ENCODE data around the gene PDSS2. TPM values are rescaled to one million over a fixed set of nuclear protein-coding genes. Genes with fewer than 3 reads are reported as not detected.

The PDSS2 gene
- total RNA-seq, 1 experiment from 2014 or later, result 17.7 TPM

DNA sequence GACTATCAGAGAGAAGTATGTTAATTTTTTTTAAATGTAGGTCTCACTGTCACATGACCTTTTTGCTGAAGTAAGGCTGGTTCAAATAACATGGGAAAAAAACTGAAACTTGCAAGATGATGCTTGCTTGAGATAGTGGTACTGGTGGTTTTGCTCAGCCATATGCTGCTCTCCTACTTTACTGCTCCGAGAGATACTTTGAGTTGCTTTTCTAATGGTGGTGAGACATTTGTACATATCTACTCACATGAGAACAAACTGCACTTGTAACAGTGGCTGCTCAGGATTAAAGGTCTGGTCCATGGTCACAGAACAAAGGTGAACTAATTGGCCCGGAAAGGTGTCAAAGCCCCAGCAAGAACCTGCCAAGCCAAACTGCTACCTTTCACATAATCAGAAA is 237.8 kb downstream of the PDSS2 start:
- no peak for TF ChIP-seq SIN3A (IDR thresholded peaks at IDR 0.05; ENCODE audit: borderline replicate concordance, insufficient read depth, low read depth, low read length)
- TF ChIP-seq, protein P1, sequence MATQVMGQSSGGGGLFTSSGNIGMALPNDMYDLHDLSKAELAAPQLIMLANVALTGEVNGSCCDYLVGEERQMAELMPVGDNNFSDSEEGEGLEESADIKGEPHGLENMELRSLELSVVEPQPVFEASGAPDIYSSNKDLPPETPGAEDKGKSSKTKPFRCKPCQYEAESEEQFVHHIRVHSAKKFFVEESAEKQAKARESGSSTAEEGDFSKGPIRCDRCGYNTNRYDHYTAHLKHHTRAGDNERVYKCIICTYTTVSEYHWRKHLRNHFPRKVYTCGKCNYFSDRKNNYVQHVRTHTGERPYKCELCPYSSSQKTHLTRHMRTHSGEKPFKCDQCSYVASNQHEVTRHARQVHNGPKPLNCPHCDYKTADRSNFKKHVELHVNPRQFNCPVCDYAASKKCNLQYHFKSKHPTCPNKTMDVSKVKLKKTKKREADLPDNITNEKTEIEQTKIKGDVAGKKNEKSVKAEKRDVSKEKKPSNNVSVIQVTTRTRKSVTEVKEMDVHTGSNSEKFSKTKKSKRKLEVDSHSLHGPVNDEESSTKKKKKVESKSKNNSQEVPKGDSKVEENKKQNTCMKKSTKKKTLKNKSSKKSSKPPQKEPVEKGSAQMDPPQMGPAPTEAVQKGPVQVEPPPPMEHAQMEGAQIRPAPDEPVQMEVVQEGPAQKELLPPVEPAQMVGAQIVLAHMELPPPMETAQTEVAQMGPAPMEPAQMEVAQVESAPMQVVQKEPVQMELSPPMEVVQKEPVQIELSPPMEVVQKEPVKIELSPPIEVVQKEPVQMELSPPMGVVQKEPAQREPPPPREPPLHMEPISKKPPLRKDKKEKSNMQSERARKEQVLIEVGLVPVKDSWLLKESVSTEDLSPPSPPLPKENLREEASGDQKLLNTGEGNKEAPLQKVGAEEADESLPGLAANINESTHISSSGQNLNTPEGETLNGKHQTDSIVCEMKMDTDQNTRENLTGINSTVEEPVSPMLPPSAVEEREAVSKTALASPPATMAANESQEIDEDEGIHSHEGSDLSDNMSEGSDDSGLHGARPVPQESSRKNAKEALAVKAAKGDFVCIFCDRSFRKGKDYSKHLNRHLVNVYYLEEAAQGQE (IDR thresholded peaks at IDR 0.05; ENCODE audit: insufficient read depth in 1 of 2, low read depth in 2 of 2, low read length in 1 of 2), result no peak
- TF ChIP-seq, protein P2, sequence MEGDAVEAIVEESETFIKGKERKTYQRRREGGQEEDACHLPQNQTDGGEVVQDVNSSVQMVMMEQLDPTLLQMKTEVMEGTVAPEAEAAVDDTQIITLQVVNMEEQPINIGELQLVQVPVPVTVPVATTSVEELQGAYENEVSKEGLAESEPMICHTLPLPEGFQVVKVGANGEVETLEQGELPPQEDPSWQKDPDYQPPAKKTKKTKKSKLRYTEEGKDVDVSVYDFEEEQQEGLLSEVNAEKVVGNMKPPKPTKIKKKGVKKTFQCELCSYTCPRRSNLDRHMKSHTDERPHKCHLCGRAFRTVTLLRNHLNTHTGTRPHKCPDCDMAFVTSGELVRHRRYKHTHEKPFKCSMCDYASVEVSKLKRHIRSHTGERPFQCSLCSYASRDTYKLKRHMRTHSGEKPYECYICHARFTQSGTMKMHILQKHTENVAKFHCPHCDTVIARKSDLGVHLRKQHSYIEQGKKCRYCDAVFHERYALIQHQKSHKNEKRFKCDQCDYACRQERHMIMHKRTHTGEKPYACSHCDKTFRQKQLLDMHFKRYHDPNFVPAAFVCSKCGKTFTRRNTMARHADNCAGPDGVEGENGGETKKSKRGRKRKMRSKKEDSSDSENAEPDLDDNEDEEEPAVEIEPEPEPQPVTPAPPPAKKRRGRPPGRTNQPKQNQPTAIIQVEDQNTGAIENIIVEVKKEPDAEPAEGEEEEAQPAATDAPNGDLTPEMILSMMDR (IDR thresholded peaks at IDR 0.05), result no peak
- TF ChIP-seq TCF7L2 (IDR thresholded peaks at IDR 0.05; ENCODE audit: low read depth, low read length), result no peak
- TF ChIP-seq POLR2AphosphoS5 (IDR thresholded peaks at IDR 0.05; ENCODE audit: low read depth, low read length), result no peak
- BruUV-seq (replicated peaks), result no TSS peak
- ATAC-seq, result no peak
- DNase-seq (ENCODE audit: low read depth, low spot score), result no peak
- no peaks in the 10 kb centered on the region for H3K27me3 ChIP-seq (ENCODE audit: control insufficient read depth, insufficient read depth, low read length)
- intact Hi-C loops (cut with micrococcal nuclease; ENCODE audit: unreplicated experiment), result no loop called here
- POLR2A ChIA-PET, result no interaction called here
- H3K36me3 ChIP-seq (ENCODE audit: control insufficient read depth, insufficient read depth, low read length), result no peaks in the 10 kb centered on the region
- CTCF ChIA-PET, result no interaction called here
- H3K4me3 ChIP-seq (ENCODE audit: low read depth in 2 of 2, low read length in 2 of 2), result no peak overlapping the region
- H3K27ac ChIP-seq (ENCODE audit: low read length), result no peak overlapping the region
- in situ Hi-C loops (cut with HindIII; ENCODE audit: low pct_unique_long_range_greater_than_20kb, low sequenced_read_pairs), result no loop called here
- no peaks in the 10 kb centered on the region for H3K4me1 ChIP-seq (ENCODE audit: control insufficient read depth, insufficient read depth, low read length)
- H3K9me3 ChIP-seq (ENCODE audit: control insufficient read depth, insufficient read depth, low read depth, low read length), result no peaks in the 10 kb centered on the region

DNA sequence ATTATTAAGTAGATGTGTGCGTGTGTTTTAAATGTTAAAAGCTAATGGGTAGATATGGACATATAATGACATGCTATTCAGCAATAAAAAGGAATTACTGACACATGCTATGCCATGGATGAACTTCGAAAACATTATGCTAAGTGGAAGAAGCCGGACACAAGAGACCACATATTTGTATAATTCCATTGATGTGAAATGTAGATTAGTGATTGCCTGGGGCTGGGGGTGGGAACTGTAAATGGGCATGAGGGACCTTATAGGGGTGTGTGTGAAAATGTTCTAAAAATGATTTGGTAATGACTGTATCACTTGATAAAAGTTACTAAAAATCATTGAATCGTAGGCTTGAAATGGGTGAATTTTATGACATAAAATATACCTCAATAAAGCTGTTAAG is 239.5 kb downstream of the PDSS2 start:
- H3K4me3 ChIP-seq (ENCODE audit: low read depth in 2 of 2, low read length in 2 of 2), result no peak overlapping the region
- no peaks in the 10 kb centered on the region for H3K9me3 ChIP-seq (ENCODE audit: control insufficient read depth, insufficient read depth, low read depth, low read length)
- TF ChIP-seq, protein P1 (IDR thresholded peaks at IDR 0.05; ENCODE audit: insufficient read depth in 1 of 2, low read depth in 2 of 2, low read length in 1 of 2), result no peak
- TF ChIP-seq, protein P2 (IDR thresholded peaks at IDR 0.05), result no peak
- TF ChIP-seq SIN3A (IDR thresholded peaks at IDR 0.05; ENCODE audit: borderline replicate concordance, insufficient read depth, low read depth, low read length) (no peak), POLR2AphosphoS5 (IDR thresholded peaks at IDR 0.05; ENCODE audit: low read depth, low read length) (no peak), TCF7L2 (IDR thresholded peaks at IDR 0.05; ENCODE audit: low read depth, low read length) (no peak)
- H3K4me1 ChIP-seq (ENCODE audit: control insufficient read depth, insufficient read depth, low read length), result no peaks in the 10 kb centered on the region
- no peak for DNase-seq (ENCODE audit: low read depth, low spot score)
- no peaks in the 10 kb centered on the region for H3K36me3 ChIP-seq (ENCODE audit: control insufficient read depth, insufficient read depth, low read length)
- H3K27me3 ChIP-seq (ENCODE audit: control insufficient read depth, insufficient read depth, low read length), result no peaks in the 10 kb centered on the region
- in situ Hi-C loops (cut with HindIII; ENCODE audit: low pct_unique_long_range_greater_than_20kb, low sequenced_read_pairs) (no loop called here), intact Hi-C loops (cut with micrococcal nuclease; ENCODE audit: unreplicated experiment) (no loop called here)
- no peak for ATAC-seq
- POLR2A ChIA-PET, result no interaction called here
- H3K27ac ChIP-seq (ENCODE audit: low read length), result no peak overlapping the region
- CTCF ChIA-PET, result no interaction called here
- no TSS peak for BruUV-seq (replicated peaks)

Data from Panc1 (cell line).